B cell (primary cell): Measurements from ENCODE around the gene GGA3. TPM values are rescaled to one million over a fixed set of nuclear protein-coding genes. Genes with fewer than 3 reads are reported as not detected.

ENCODE experiments used
- ATAC-seq: fragments of 200-7000 bp; cut with Tn5 transposase; one replicate; pipeline ENCODE4 v1.10.0; 2021; ENCODE audit warnings: low read depth, mild to moderate bottlenecking, moderate number of reproducible peaks, moderate library complexity
- CTCF ChIA-PET: fragments of 350-600 bp; sonication (Branson Sonifier 250); formaldehyde crosslinking; loops from one replicate; lab custom pipeline; 2021; ENCODE audit warnings: antibody characterized with exemption, inconsistent platforms; lab: Charles Lee
- POLR2A ChIA-PET: fragments of 350-600 bp; sonication (Branson Sonifier 250); formaldehyde crosslinking; loops from one replicate; lab custom pipeline; 2021; ENCODE audit warnings: antibody characterized with exemption; lab: Charles Lee
- DNase-seq: peaks from one replicate; pipeline ENCODE4 v3.0.0; 2013
- H2AFZ ChIP-seq: 2 replicates; pipeline ENCODE4 v1.6.1; 2012; ENCODE audit warnings: mild to moderate bottlenecking, low read depth, low read length; ENCODE audit not compliant: insufficient read depth, poor library complexity, severe bottlenecking
- H3K27ac ChIP-seq, 2 donors: 1 replicate in 1 of 2; 2 replicates in 1 of 2; pipeline ENCODE4 v1.5.1; 2012 to 2013; ENCODE audit warnings: low read length in 2 of 2, mild to moderate bottlenecking in 2 of 2, moderate library complexity in 1 of 2
- H3K27me3 ChIP-seq, 4 experiments: fragments of 200-600 bp in 1 of 4; sonication (generic) in 1 of 4; replicated peaks in 1 of 4; 1 replicate in 2 of 4; 2 replicates in 2 of 4; pipeline versions ENCODE4 v1.6.1 to v1.7.0; 2013 to 2016; ENCODE audit warnings: low read length in 3 of 4, mild to moderate bottlenecking in 2 of 4, mixed read lengths in 1 of 4, moderate library complexity in 1 of 4; ENCODE audit not compliant: insufficient read depth in 4 of 4, control insufficient read depth in 3 of 4; ENCODE audit errors: control extremely low read depth in 1 of 4
- H3K36me3 ChIP-seq, 2 experiments: replicated peaks in 1 of 2; 1 replicate in 1 of 2; 2 replicates in 1 of 2; pipeline versions ENCODE4 v1.6.1 to v1.7.1; 2013; ENCODE audit warnings: low read length in 1 of 2; ENCODE audit not compliant: insufficient read depth in 2 of 2, control insufficient read depth in 1 of 2; ENCODE audit errors: control extremely low read depth in 1 of 2, extremely low read depth in 1 of 2
- H3K4me1 ChIP-seq, 2 donors: fragments of 200-600 bp in 1 of 2; sonication (generic) in 1 of 2; 1 replicate in 1 of 2; 2 replicates in 1 of 2; pipeline versions ENCODE4 v1.5.1 to v1.6.1; 2013 to 2017; ENCODE audit warnings: low read length in 2 of 2; ENCODE audit not compliant: control insufficient read depth in 2 of 2, insufficient read depth in 2 of 2
- H3K4me2 ChIP-seq: replicated peaks from 2 replicates; pipeline ENCODE3; 2012; ENCODE audit warnings: mild to moderate bottlenecking, low read depth, low read length; ENCODE audit not compliant: poor library complexity, severe bottlenecking
- H3K4me3 ChIP-seq, 5 experiments: fragments of 200-600 bp in 1 of 5; sonication (generic) in 1 of 5; 1 replicate in 3 of 5; 2 replicates in 2 of 5; pipeline versions ENCODE4 v1.5.1 to v1.7.0; 2011 to 2016; ENCODE audit warnings: low read length in 4 of 5, mild to moderate bottlenecking in 4 of 5, low read depth in 2 of 5, control low read depth in 1 of 5, moderate library complexity in 1 of 5; ENCODE audit not compliant: insufficient read depth in 1 of 5; ENCODE audit errors: control extremely low read depth in 1 of 5, extremely low read depth in 1 of 5
- H3K79me2 ChIP-seq: fragments of 200-600 bp; sonication (generic); one replicate; pipeline ENCODE4 v1.6.0; 2016; ENCODE audit warnings: low read length; ENCODE audit not compliant: control insufficient read depth, insufficient read depth
- H3K9ac ChIP-seq: fragments of 200-600 bp; sonication (generic); 2 replicates; pipeline ENCODE4 v1.6.1; 2017; ENCODE audit warnings: mild to moderate bottlenecking, low read length, moderate library complexity
- H3K9me3 ChIP-seq, 3 donors: one replicate each; pipeline versions ENCODE4 v1.6.1 to v1.7.1; 2013; ENCODE audit warnings: low read length in 2 of 3; ENCODE audit not compliant: control insufficient read depth in 2 of 3, insufficient read depth in 1 of 3; ENCODE audit errors: control extremely low read depth in 1 of 3
- H4K20me1 ChIP-seq: 2 replicates; pipeline ENCODE4 v1.6.0; 2012; ENCODE audit warnings: mild to moderate bottlenecking, low read length; ENCODE audit not compliant: insufficient read depth, control insufficient read depth, poor library complexity, severe bottlenecking
- H3K27ac Mint-ChIP-seq: one replicate; pipeline ENCODE4 v1.8.0; 2021; ENCODE audit warnings: mixed read lengths
- H3K27me3 Mint-ChIP-seq: one replicate; pipeline ENCODE4 v1.8.0; 2021; ENCODE audit warnings: mixed read lengths
- H3K4me1 Mint-ChIP-seq: one replicate; pipeline ENCODE4 v1.8.0; 2021; ENCODE audit warnings: mixed read lengths
- H3K4me3 Mint-ChIP-seq: one replicate; pipeline ENCODE4 v1.8.0; 2021; ENCODE audit warnings: mixed read lengths
- H3K9me3 Mint-ChIP-seq: one replicate; pipeline ENCODE4 v1.8.0; 2022; ENCODE audit warnings: mixed read lengths; ENCODE audit not compliant: insufficient read depth
- EZH2 ChIP-seq: IDR thresholded peaks from 2 replicates; pipeline ENCODE4 v1.6.1; 2012; ENCODE audit warnings: borderline replicate concordance, low read depth, mild to moderate bottlenecking, moderate library complexity, low read length; ENCODE audit not compliant: insufficient read depth, poor library complexity, severe bottlenecking
- WGBS: methylation state at CpG from one replicate; pipeline ENCODE4 v1.1.5; 2013; ENCODE audit warnings: missing lambda C conversion rate; ENCODE audit not compliant: insufficient coverage; 5-methylcytosine and 5-hydroxymethylcytosine counted together
- intact Hi-C: fragments of 100-400 bp; cut with micrococcal nuclease; formaldehyde crosslinking; loops from one replicate; pipeline ENCODE4 v1.10.0; 2022
- polyA plus RNA-seq: library from polyadenylated mRNA; depleted of rRNA; stranded (reverse); fragments of >200 nt; gene quantifications from 2 replicates; pipeline ENCODE4 v1.2.3, GENCODE V29; 2012
- total RNA-seq, 2 donors: library from RNA; stranded (reverse); fragments of 120-200 nt in 1 of 2; gene quantifications; 1 replicate in 1 of 2; 2 replicates in 1 of 2; pipeline versions ENCODE4 v1.2.3 to v1.2.4, GENCODE V29; 2013 to 2022
- TF ChIP-seq, protein P1 (sequence below): fragments of 200-600 bp; IDR thresholded peaks from one replicate; pipeline ENCODE4 v1.8.0; 2022; ENCODE audit warnings: antibody characterized with exemption, mild to moderate bottlenecking

GGA3 gene
- total and polyA plus RNA-seq, 2 donors (not counting 1 experiment from before 2014, with no cell fraction given) = 109 to 135 TPM

DNA sequence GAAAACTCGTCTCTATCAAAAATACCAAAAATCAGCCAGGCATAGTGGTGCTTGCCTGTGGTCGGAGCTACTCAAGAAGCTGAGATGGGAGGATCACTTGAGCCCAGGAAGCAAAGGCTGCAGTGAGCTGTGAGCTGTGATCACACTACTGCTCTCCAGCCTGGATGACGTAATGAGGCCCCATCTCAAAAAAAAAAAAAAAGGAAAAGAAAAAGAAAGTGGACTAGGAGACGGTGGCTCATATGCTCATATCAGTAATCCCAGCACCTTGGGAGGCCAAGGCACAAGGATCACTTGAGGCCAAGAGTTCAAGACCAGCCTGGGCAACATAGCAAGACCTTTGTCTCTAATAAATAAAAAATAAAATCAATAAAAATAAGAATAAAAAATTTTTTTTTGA is 69.8 kb downstream of the GGA3 start:
- no peak overlapping the region for H3K27ac Mint-ChIP-seq
- Histone ChIP-seq H3K4me3 (no peak overlapping the region), H3K9ac (no peak overlapping the region), H3K27ac (no peak overlapping the region), H4K20me1 (no peaks in the 10 kb centered on the region), H3K9me3 (no peaks in the 10 kb centered on the region), H2AFZ (no peak overlapping the region), H3K27me3 (no peaks in the 10 kb centered on the region), H3K4me2 (no peak overlapping the region), H3K4me1 (no peaks in the 10 kb centered on the region), H3K79me2 (no peaks in the 10 kb centered on the region), H3K36me3 (no peaks in the 10 kb centered on the region)
- no peak for ATAC-seq
- intact Hi-C loops = no loop called here
- DNase-seq = no peak
- no peak overlapping the region for H3K4me3 Mint-ChIP-seq
- no peak for TF ChIP-seq EZH2
- ChIA-PET CTCF (interaction anchor here (1.2 to 2.5 kb wide), 3 partner anchors 10 to 77 kb away, joined by 4 to 13 read pairs (median 11); no protein-coding TSS in a partner anchor), POLR2A (interaction anchor here (0.7 kb wide), 1 partner anchor 89 kb away, joined by 5 read pairs; no protein-coding TSS in a partner anchor)
- no peaks in the 10 kb centered on the region for H3K9me3 Mint-ChIP-seq
- no peaks in the 10 kb centered on the region for H3K27me3 Mint-ChIP-seq
- WGBS = 95% methylated on average over 3 of the region's 4 CpGs
- H3K4me1 Mint-ChIP-seq = no peaks in the 10 kb centered on the region

DNA sequence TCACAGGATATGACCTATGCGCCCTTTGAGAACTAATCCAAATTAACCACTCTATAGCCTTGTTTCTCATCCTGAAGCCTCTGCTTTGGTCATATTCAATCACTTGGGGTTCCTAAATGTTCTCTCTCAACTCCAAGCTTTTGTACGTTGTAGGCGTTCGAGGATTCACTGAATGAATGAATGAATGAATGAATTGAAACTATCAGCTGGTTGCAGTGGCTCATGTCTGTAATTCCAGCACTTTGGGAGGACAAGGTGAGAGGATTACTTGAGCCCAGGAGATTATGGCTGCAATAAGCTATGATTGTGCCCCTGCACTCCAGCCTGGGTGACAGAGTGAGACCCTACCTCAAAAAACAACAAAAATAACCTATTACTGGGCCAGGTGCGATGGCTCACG is 72.8 kb downstream of the GGA3 start:
- Histone ChIP-seq H3K36me3 (no peaks in the 10 kb centered on the region), H3K27me3 (no peaks in the 10 kb centered on the region), H4K20me1 (no peaks in the 10 kb centered on the region), H3K4me1 (peaks cover 2 to 6% of the 10 kb centered on the region in 2 donors), H3K4me3 (no peak overlapping the region), H3K9ac (no peak overlapping the region), H3K9me3 (no peaks in the 10 kb centered on the region), H3K27ac (no peak overlapping the region), H3K79me2 (no peaks in the 10 kb centered on the region), H2AFZ (no peak overlapping the region), H3K4me2 (no peak overlapping the region)
- ATAC-seq (no peak), DNase-seq (no peak)
- Mint-ChIP-seq H3K27ac (no peak overlapping the region), H3K4me1 (peaks cover 9% of the 10 kb centered on the region), H3K27me3 (no peaks in the 10 kb centered on the region), H3K9me3 (no peaks in the 10 kb centered on the region), H3K4me3 (no peak overlapping the region)
- CTCF ChIA-PET = interaction anchor here (0.7 to 2.3 kb wide), 4 partner anchors 12 to 83 kb away, joined by 3 to 7 read pairs (median 4); partner anchors contain the start of gene MIF4GD
- POLR2A ChIA-PET = interaction anchor here (1.4 kb wide), 1 partner anchor 12 kb away, joined by 3 read pairs; no protein-coding TSS in a partner anchor
- TF ChIP-seq, protein P1, sequence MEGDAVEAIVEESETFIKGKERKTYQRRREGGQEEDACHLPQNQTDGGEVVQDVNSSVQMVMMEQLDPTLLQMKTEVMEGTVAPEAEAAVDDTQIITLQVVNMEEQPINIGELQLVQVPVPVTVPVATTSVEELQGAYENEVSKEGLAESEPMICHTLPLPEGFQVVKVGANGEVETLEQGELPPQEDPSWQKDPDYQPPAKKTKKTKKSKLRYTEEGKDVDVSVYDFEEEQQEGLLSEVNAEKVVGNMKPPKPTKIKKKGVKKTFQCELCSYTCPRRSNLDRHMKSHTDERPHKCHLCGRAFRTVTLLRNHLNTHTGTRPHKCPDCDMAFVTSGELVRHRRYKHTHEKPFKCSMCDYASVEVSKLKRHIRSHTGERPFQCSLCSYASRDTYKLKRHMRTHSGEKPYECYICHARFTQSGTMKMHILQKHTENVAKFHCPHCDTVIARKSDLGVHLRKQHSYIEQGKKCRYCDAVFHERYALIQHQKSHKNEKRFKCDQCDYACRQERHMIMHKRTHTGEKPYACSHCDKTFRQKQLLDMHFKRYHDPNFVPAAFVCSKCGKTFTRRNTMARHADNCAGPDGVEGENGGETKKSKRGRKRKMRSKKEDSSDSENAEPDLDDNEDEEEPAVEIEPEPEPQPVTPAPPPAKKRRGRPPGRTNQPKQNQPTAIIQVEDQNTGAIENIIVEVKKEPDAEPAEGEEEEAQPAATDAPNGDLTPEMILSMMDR = no peak
- no peak for TF ChIP-seq EZH2
- intact Hi-C loops = no loop called here
- 100% methylated on average over 3 of the region's 6 CpGs for WGBS

Other genes starting within 250 kb of the GGA3 start
- gene MRPL58, start 248.9 kb downstream of the GGA3 start, total RNA-seq = 20.8 and 23.3 TPM in 2 replicates
- gene MRPL58, start 248.9 kb downstream of the GGA3 start, polyA plus RNA-seq = 20.4 and 21.6 TPM in 2 replicates
- 98.8 and 101 TPM in 2 replicates for gene ATP5PD, start 214.6 kb downstream of the GGA3 start, total RNA-seq
- gene ATP5PD, start 214.6 kb downstream of the GGA3 start, polyA plus RNA-seq = 70.8 and 92.1 TPM in 2 replicates
- 23.2 and 24.6 TPM in 2 replicates for gene KCTD2, start 214.4 kb downstream of the GGA3 start, total RNA-seq
- 15.1 and 15.7 TPM in 2 replicates for gene KCTD2, start 214.4 kb downstream of the GGA3 start, polyA plus RNA-seq
- gene SLC16A5, start 173.7 kb downstream of the GGA3 start, total RNA-seq = 9.3 and 13.7 TPM in 2 replicates
- gene SLC16A5, start 173.7 kb downstream of the GGA3 start, polyA plus RNA-seq = 5.1 and 14.5 TPM in 2 replicates
- 15.7 and 15.9 TPM in 2 replicates for gene ARMC7, start 151.6 kb downstream of the GGA3 start, total RNA-seq
- gene ARMC7, start 151.6 kb downstream of the GGA3 start, polyA plus RNA-seq = 9.2 and 10.4 TPM in 2 replicates
- 98.9 and 103 TPM in 2 replicates for gene NT5C, start 129.9 kb downstream of the GGA3 start, total RNA-seq
- 133 and 184 TPM in 2 replicates for gene NT5C, start 129.9 kb downstream of the GGA3 start, polyA plus RNA-seq
- gene JPT1, start 107.1 kb downstream of the GGA3 start, total RNA-seq = 37.6 and 37.8 TPM in 2 replicates
- gene JPT1, start 107.1 kb downstream of the GGA3 start, polyA plus RNA-seq = 34.8 and 39.7 TPM in 2 replicates
- 229 and 234 TPM in 2 replicates for gene SUMO2, start 78.6 kb downstream of the GGA3 start, total RNA-seq
- gene SUMO2, start 78.6 kb downstream of the GGA3 start, polyA plus RNA-seq = 35.1 and 54.7 TPM in 2 replicates
- 128 and 142 TPM in 2 replicates for gene NUP85, start 55.9 kb downstream of the GGA3 start, total RNA-seq
- 97.5 and 170 TPM in 2 replicates for gene NUP85, start 55.9 kb downstream of the GGA3 start, polyA plus RNA-seq
- 37.2 and 42.6 TPM in 2 replicates for gene MRPS7, start 273 bp upstream of the GGA3 start, total RNA-seq
- 24.5 and 25.1 TPM in 2 replicates for gene MRPS7, start 273 bp upstream of the GGA3 start, polyA plus RNA-seq
- 40.0 and 41.5 TPM in 2 replicates for gene MIF4GD, start 9.6 kb upstream of the GGA3 start, total RNA-seq
- gene MIF4GD, start 9.6 kb upstream of the GGA3 start, polyA plus RNA-seq = 60.2 and 87.4 TPM in 2 replicates
- gene SLC25A19, start 27.8 kb upstream of the GGA3 start, total RNA-seq = 46.4 and 52.3 TPM in 2 replicates
- 34.5 and 36.8 TPM in 2 replicates for gene SLC25A19, start 27.8 kb upstream of the GGA3 start, polyA plus RNA-seq
- 219 and 224 TPM in 2 replicates for gene GRB2, start 144.1 kb upstream of the GGA3 start, total RNA-seq
- 114 and 152 TPM in 2 replicates for gene GRB2, start 144.1 kb upstream of the GGA3 start, polyA plus RNA-seq
- 112 and 139 TPM in 2 replicates for gene TMEM94, start 195.0 kb upstream of the GGA3 start, total RNA-seq
- 140 and 158 TPM in 2 replicates for gene TMEM94, start 195.0 kb upstream of the GGA3 start, polyA plus RNA-seq